ENCODE measurements around the gene PLD6. TPM values are rescaled to one million over a fixed set of nuclear protein-coding genes. Genes with fewer than 3 reads are reported as not detected.
"Not testable (repeated sequence)": the region's sequence is repeated elsewhere in the genome, so short reads cannot be mapped to it uniquely, and the experiment has no call there.

Gene PLD6
- 4.5 TPM for polyA plus RNA-seq (ENCODE audit: insufficient read length)
- long read RNA-seq, donor 1, partial matches to known transcripts, result 0 of 1 reads
- long read RNA-seq, donor 1, other reads (novel, unspliced or antisense), result 0 of 1 reads
- long read RNA-seq, donor 2, partial matches to known transcripts, result 0 of 2 reads
- long read RNA-seq, donor 2, other reads (novel, unspliced or antisense), result 0 of 2 reads
- long read RNA-seq, donor 3, result 0 reads
- long read RNA-seq, donor 4, result 0 reads
- long read RNA-seq, donor 5, partial matches to known transcripts, result 0 of 1 reads
- long read RNA-seq, donor 5, other reads (novel, unspliced or antisense), result 0 of 1 reads
- long read RNA-seq, donor 6, partial matches to known transcripts, result 0 of 4 reads
- long read RNA-seq, donor 6, other reads (novel, unspliced or antisense), result 0 of 4 reads
- long read RNA-seq, donor 7, partial matches to known transcripts, result 0 of 3 reads
- long read RNA-seq, donor 7, other reads (novel, unspliced or antisense), result 0 of 3 reads
- long read RNA-seq, donor 8, result 0 reads

GRCh38 chr17:17206124-17206912, at the start of gene PLD6:
Gene PLD6 (minus strand): TSS chr17:17206333. CDS start chr17:17206286, 47 bp downstream.
- DNase-seq, result peak; percentile 52

GRCh38 chr17:17255689-17256088, 49.6 kb upstream of the PLD6 start:
- DNase-seq, result not testable (repeated sequence)

DNA sequence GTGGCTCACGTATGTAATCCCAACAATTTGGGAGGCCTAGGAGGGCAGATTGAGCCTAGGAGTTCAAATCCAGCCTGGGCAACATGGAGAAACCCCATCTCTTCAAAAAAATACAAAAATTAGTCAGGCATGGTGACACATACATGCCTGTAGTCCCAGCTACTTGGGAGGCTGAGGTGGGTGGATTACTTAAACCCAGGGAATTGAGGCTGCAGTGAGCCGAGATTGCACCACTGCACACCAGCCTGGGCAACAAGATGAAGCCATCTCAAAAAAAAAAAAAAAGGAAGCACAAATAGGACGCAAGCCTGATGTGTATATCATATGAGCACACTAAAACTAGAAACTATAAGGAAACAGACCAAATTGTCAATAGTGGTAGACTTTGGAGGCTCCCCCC, 47.9 kb upstream of the PLD6 start:
- DNase-seq, result no peak

DNA sequence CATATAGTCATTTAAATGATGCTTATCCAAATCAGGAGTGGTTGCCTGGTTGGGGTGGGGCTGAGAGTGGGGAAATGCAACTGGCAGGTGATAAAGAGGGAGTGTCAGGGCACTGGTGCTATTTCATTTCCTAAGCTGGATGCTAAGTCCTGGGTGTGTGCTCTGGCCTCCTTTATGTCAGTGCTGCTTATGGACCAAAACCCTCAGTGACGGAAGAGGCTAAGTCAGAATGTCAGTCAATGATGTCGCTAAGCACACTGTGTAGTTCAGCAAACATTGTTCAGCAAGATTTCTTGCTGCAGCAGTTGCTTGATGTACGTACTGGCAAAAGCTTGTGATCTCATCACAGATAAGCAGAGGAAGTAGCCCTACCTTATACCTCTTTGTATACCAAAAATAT, 47.3 kb upstream of the PLD6 start:
- no peak for DNase-seq

GRCh38 chr17:17252149-17252661, 46.1 kb upstream of the PLD6 start:
- no peak for DNase-seq

GRCh38 chr17:17246879-17247278, 40.7 kb upstream of the PLD6 start:
- no peak for DNase-seq

DNA sequence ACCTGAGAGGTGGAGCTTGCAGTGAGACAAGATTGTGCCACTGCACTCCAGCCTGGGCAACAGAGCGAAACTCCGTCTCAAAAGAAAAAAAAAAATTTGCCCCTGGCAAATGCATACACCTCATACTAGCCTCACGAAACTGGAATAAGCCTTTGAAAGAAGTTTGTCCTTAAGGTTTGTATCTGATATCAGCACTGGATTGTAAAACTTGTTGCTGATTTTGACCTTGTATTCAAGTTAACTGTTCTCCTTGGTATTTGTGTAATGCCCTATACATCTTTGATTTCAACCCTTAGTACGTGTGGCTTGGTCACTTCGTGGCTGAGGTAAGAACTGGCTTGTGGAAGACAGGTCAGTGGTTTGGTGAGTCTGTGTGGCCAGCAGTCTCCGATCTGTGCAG, 37.0 kb upstream of the PLD6 start:
- no peak for DNase-seq

DNA sequence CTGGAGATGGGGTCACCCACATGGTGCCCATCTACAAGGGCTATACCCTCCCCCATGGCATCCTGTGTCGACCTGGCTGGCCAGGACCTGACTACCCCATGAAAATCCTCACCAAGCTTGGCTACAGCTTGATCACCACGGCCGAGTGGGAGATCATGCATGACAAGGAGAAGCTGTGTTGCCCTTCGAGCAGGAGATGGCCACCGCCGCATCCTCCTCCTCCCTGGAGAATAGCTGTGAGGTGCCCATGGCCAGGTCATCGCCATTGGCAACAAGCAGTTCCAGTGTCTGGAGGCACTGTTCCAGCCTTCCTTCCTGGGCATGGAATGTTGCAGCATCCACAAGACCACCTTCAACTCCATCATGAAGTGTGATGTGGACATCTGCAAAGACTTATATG, 36.1 kb upstream of the PLD6 start:
- DNase-seq, result no peak

GRCh38 chr17:17241656-17242055, 35.5 kb upstream of the PLD6 start:
- DNase-seq, result no peak

GRCh38 chr17:17239832-17240231, 33.7 kb upstream of the PLD6 start:
- no peak for DNase-seq

- peak; percentile 87 for DNase-seq
These were observed 31.1 kb upstream of the PLD6 start, which contains the start of gene FLCN for GRCh38 chr17:17237026-17237799. Gene FLCN (minus strand): TSS chr17:17237168. CDS start chr17:17228137, 9,031 bp downstream.

GRCh38 chr17:17236295-17237025, 30.3 kb upstream of the PLD6 start:
- DNase-seq, result peak; percentile 8

DNA sequence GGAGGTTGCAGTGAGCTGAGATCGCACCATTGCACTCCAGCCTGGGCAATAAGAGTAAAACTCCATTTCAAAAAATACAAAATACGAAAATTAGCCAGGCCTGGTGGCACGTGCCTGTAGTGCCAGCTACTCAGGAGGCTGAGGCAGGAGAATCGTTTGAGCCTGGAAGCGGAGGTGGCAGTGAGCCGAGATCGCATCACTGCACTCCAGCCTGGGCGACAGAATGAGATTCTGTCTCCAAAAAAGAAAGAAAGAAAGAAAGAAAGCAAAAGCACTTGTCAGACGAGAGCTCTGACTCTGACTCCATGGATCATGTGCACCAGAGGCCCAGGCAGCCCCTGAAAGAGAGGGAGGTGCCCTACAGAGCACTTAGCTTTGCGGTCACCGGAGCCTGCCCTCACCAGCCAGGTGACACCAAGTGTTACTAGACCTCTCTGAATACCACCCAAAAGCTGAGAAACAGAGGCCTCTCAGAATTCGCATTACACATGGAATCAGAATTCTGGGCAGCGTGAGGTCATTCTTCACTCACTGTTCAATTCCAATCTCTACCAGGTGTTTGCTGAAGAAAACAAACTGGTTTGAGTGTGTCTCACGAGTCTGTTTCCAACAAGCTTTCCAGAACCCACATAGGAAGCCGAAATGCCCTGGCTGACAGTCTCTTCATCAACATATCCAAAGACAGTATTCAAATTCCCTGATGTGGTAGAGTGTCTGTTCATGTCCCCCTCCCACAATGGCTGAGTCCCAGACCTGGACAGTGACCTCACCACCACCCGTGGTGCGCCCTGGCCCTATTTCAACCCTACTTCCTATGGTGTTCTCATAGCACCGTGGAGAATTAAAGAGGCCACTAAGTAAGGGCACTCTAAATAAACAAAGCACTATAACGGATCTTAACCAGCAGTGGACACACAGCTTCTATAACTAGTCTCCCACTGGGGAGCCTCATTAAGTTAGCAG, 29.4 kb upstream of the PLD6 start:
- DNase-seq, result no peak

- no peak for DNase-seq
These were observed 26.1 kb upstream of the PLD6 start for GRCh38 chr17:17232303-17232621.

DNA sequence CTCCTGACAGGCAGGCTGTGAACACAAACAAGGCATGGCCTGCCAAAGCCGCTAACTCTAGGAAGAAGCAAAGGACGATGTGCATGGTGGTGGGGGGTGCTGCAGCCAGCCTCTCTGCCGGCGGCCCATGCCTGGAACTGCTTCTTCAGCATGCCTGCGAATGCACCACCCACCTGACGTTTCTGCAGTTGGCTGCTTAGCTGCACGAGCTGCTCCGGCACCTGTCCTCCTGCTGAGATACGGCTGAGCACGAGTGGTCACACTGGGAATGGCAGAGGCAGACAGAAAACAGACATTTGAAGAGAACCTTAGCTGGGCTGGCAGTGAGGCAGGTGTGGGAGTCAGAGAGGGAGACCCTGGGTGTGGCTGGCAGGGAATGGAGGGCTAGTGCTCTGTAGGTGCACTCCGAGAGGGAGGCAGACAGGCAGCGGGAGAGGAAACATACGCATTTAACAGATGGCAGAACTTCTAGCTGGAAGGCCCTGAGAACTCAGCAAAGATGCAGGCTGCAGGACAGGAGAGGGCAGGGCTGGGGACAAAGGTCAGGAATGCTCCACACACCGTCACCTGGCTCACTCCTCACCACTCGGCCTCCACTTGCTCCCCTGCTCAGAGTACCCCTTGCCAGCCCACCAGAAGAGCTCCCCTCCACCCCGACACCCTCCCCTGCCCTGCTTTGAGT, 25.6 kb upstream of the PLD6 start:
- no peak for DNase-seq

GRCh38 chr17:17229416-17230384, 23.6 kb upstream of the PLD6 start:
- DNase-seq, result no peak

- no peak for DNase-seq
These were observed 22.6 kb upstream of the PLD6 start for GRCh38 chr17:17228521-17229279.

Data from left kidney (tissue), 8 donors.